ENCODE data around the gene RGS7. TPM values are rescaled to one million over a fixed set of nuclear protein-coding genes. Genes with fewer than 3 reads are reported as not detected.

Gene RGS7
- total RNA-seq, 2 experiments from 2014 or later: not detected

DNA sequence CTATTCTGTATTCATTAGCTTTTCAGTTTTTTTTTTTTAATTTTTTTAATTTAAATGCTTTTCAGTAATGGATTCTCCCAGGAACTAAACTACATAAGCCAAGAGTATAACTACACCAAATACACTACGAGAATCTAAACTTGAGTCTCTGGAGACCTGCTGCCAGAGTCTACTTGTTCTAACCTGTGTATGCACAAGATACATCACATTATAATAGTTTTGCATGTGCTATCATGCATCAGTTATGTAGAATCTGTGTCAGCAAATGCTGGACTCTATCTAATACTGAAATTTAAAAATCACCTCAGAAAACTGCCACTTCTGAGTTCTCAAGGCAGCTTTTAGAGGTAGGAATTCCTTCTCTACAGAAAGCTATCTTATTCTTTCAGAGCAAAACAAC lies 598.7 kb downstream of the RGS7 start:
- DNase-seq: no peak
- H3K27ac Mint-ChIP-seq: no peak overlapping the region
- H3K9me3 Mint-ChIP-seq: peaks cover 2% of the 10 kb centered on the region
- H3K36me3 Mint-ChIP-seq (ENCODE audit: low read depth): no peaks in the 10 kb centered on the region
- no peaks in the 10 kb centered on the region for H3K27me3 Mint-ChIP-seq
- H3K4me1 Mint-ChIP-seq (ENCODE audit: low read depth): no peaks in the 10 kb centered on the region
- ChIA-PET CTCF (no interaction called here), POLR2A (no interaction called here)
- H3K4me3 Mint-ChIP-seq: no peak overlapping the region
- ATAC-seq: no peak
- TF ChIP-seq CTCF (IDR thresholded peaks at IDR 0.05): no peak
- intact Hi-C loops (cut with micrococcal nuclease): no loop called here

- H3K9me3 Mint-ChIP-seq: peaks cover 2% of the 10 kb centered on the region
- no peak overlapping the region for H3K4me3 Mint-ChIP-seq
- H3K27ac Mint-ChIP-seq: no peak overlapping the region
- intact Hi-C loops (cut with micrococcal nuclease): no loop called here
- CTCF ChIA-PET: no interaction called here
- H3K36me3 Mint-ChIP-seq (ENCODE audit: low read depth): no peaks in the 10 kb centered on the region
- H3K4me1 Mint-ChIP-seq (ENCODE audit: low read depth): no peaks in the 10 kb centered on the region
- POLR2A ChIA-PET: interaction anchor here (0.7 kb wide), 1 partner anchor 129 kb away, joined by 4 read pairs; no protein-coding TSS in a partner anchor
- no peaks in the 10 kb centered on the region for H3K27me3 Mint-ChIP-seq
- no peak for ATAC-seq
- DNase-seq: no peak
- no peak for TF ChIP-seq CTCF (IDR thresholded peaks at IDR 0.05)
Observed at GRCh38 chr1:240747907-240748306, 609.1 kb downstream of the RGS7 start.

GRCh38 chr1:240743705-240744104 lies 613.3 kb downstream of the RGS7 start:
- H3K36me3 Mint-ChIP-seq (ENCODE audit: low read depth): no peaks in the 10 kb centered on the region
- ChIA-PET POLR2A (no interaction called here), CTCF (no interaction called here)
- intact Hi-C loops (cut with micrococcal nuclease): no loop called here
- peaks cover 2% of the 10 kb centered on the region for H3K9me3 Mint-ChIP-seq
- ATAC-seq: no peak
- DNase-seq: no peak
- no peak overlapping the region for H3K4me3 Mint-ChIP-seq
- no peaks in the 10 kb centered on the region for H3K4me1 Mint-ChIP-seq (ENCODE audit: low read depth)
- no peaks in the 10 kb centered on the region for H3K27me3 Mint-ChIP-seq
- no peak overlapping the region for H3K27ac Mint-ChIP-seq
- TF ChIP-seq CTCF (IDR thresholded peaks at IDR 0.05): no peak

DNA sequence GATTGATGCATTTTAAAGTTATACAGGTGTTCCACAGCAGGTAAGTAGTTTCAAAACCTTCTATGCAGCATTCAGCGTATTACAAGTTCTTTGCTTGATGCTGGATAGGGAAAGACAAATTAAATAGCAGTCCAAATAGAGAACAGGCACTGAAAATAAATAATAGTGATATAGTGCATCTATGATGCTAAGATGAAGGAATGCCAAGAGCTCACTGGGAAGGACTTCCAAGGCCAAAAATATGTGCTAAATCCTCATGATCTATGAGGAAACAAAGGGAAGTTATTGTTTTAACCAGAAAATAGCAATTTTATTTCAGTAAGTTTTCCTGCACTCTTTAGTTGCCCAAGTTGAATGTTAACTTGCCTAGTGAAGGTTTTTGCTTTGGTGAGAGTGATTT lies 617.3 kb downstream of the RGS7 start:
- ATAC-seq (no peak), DNase-seq (no peak)
- Mint-ChIP-seq H3K36me3 (ENCODE audit: low read depth) (no peaks in the 10 kb centered on the region), H3K27me3 (no peaks in the 10 kb centered on the region), H3K9me3 (no peaks in the 10 kb centered on the region), H3K27ac (no peak overlapping the region), H3K4me3 (no peak overlapping the region), H3K4me1 (ENCODE audit: low read depth) (no peaks in the 10 kb centered on the region)
- POLR2A ChIA-PET: no interaction called here
- CTCF ChIA-PET: no interaction called here
- no peak for TF ChIP-seq CTCF (IDR thresholded peaks at IDR 0.05)
- intact Hi-C loops (cut with micrococcal nuclease): loop anchor here (10.0 kb wide), 1 partner anchor 205 kb away; no protein-coding TSS in a partner anchor

GRCh38 chr1:240739139-240739538 lies 617.9 kb downstream of the RGS7 start:
- intact Hi-C loops (cut with micrococcal nuclease): loop anchor here (10.0 kb wide), 1 partner anchor 206 kb away; no protein-coding TSS in a partner anchor
- H3K36me3 Mint-ChIP-seq (ENCODE audit: low read depth): no peaks in the 10 kb centered on the region
- CTCF ChIA-PET: no interaction called here

More at GRCh38 chr1:240739139-240739538, 617.9 kb downstream of the RGS7 start:
- no peak for TF ChIP-seq CTCF (IDR thresholded peaks at IDR 0.05)
- POLR2A ChIA-PET: interaction anchor here (0.6 kb wide), 1 partner anchor 1082 kb away, joined by 3 read pairs; no protein-coding TSS in a partner anchor
- DNase-seq (no peak), ATAC-seq (no peak)
- no peaks in the 10 kb centered on the region for H3K27me3 Mint-ChIP-seq
- no peaks in the 10 kb centered on the region for H3K4me1 Mint-ChIP-seq (ENCODE audit: low read depth)
- H3K9me3 Mint-ChIP-seq: no peaks in the 10 kb centered on the region
- H3K4me3 Mint-ChIP-seq: no peak overlapping the region
- H3K27ac Mint-ChIP-seq: no peak overlapping the region
